HepG2 (cell line): Measurements from ENCODE around the gene SCP2D1. TPM values are rescaled to one million over a fixed set of nuclear protein-coding genes. Genes with fewer than 3 reads are reported as not detected.

Experiments
- CREB3 ChIP-seq: sonication (generic); formaldehyde crosslinking; IDR thresholded peaks from 2 replicates; pipeline ENCODE4 v1.5.0; 2020; ENCODE audit warnings: missing genetic modification reagents
- EZH2 ChIP-seq: conservative IDR thresholded peaks from 2 replicates; pipeline ENCODE4 v1.6.1; 2012; ENCODE audit warnings: mild to moderate bottlenecking, low read depth, low read length, moderate library complexity
- HNF4G ChIP-seq, 2 experiments: sonication (generic) in 1 of 2; formaldehyde crosslinking in 1 of 2; IDR thresholded peaks; 2 replicates each; pipeline versions ENCODE4 v1.4.0 to v1.6.1; 2011 to 2020; ENCODE audit warnings: borderline replicate concordance in 2 of 2, low read depth in 2 of 2, mild to moderate bottlenecking in 2 of 2, low read length in 1 of 2, missing genetic modification reagents in 1 of 2, moderate library complexity in 1 of 2
- KLF9 ChIP-seq: IDR thresholded peaks from 2 replicates; pipeline ENCODE4 v1.6.1; 2016; ENCODE audit warnings: low read depth
- NFIB ChIP-seq: sonication (generic); formaldehyde crosslinking; IDR thresholded peaks from 2 replicates; pipeline ENCODE4 v1.9.0; 2021; ENCODE audit warnings: missing genetic modification reagents, mild to moderate bottlenecking, borderline replicate concordance
- REST ChIP-seq, 2 experiments: IDR thresholded peaks; 2 replicates each; pipeline ENCODE4 v1.6.1; 2011 to 2012; ENCODE audit warnings: low read length in 2 of 2, borderline replicate concordance in 1 of 2, low read depth in 1 of 2, mild to moderate bottlenecking in 1 of 2, moderate library complexity in 1 of 2
- SALL2 ChIP-seq: sonication (generic); formaldehyde crosslinking; IDR thresholded peaks from 2 replicates; pipeline ENCODE4 v1.8.1; 2023; ENCODE audit warnings: mild to moderate bottlenecking, missing genetic modification reagents, inconsistent platforms
- SMARCC2 ChIP-seq: fragments of 450-650 bp; IDR thresholded peaks from 2 replicates; pipeline ENCODE4 v1.6.1; 2017; ENCODE audit warnings: antibody characterized with exemption, mild to moderate bottlenecking
- SOX5 ChIP-seq: IDR thresholded peaks from 2 replicates; pipeline ENCODE4 v1.6.1; 2016; ENCODE audit warnings: borderline replicate concordance
- SRY ChIP-seq: sonication (generic); formaldehyde crosslinking; IDR thresholded peaks from 2 replicates; pipeline ENCODE4 v1.8.0; 2022; ENCODE audit warnings: mild to moderate bottlenecking, missing genetic modification reagents
- TARDBP ChIP-seq: sonication (generic); formaldehyde crosslinking; IDR thresholded peaks from 2 replicates; pipeline ENCODE4 v1.8.0; 2022; ENCODE audit warnings: mild to moderate bottlenecking, missing genetic modification reagents
- TBX2 ChIP-seq: sonication (generic); formaldehyde crosslinking; IDR thresholded peaks from 2 replicates; pipeline ENCODE4 v1.5.0; 2020; ENCODE audit warnings: missing genetic modification reagents, mild to moderate bottlenecking, borderline replicate concordance
- TOE1 ChIP-seq: sonication (generic); formaldehyde crosslinking; IDR thresholded peaks from 2 replicates; pipeline ENCODE4 v1.4.0; 2020; ENCODE audit warnings: mild to moderate bottlenecking, missing genetic modification reagents
- U2AF2 ChIP-seq: fragments of 200-400 bp; formaldehyde crosslinking; IDR thresholded peaks from 2 replicates; pipeline ENCODE4 v1.6.1; 2017; ENCODE audit warnings: low read depth, mild to moderate bottlenecking, low read length
- ZNF264 ChIP-seq: sonication (generic); formaldehyde crosslinking; IDR thresholded peaks from 2 replicates; pipeline ENCODE4 v1.4.0; 2020; ENCODE audit warnings: missing genetic modification reagents
- ZNF605 ChIP-seq: sonication (generic); formaldehyde crosslinking; IDR thresholded peaks from 2 replicates; pipeline ENCODE4 v1.8.0; 2022; ENCODE audit warnings: mild to moderate bottlenecking, missing genetic modification reagents
- ZNF749 ChIP-seq: sonication (generic); formaldehyde crosslinking; IDR thresholded peaks from 2 replicates; pipeline ENCODE4 v1.8.0; 2022; ENCODE audit warnings: mild to moderate bottlenecking, missing genetic modification reagents, moderate library complexity, borderline replicate concordance
- ZSCAN25 ChIP-seq: sonication (generic); formaldehyde crosslinking; IDR thresholded peaks from 2 replicates; pipeline ENCODE4 v1.8.0; 2022; ENCODE audit warnings: mild to moderate bottlenecking, missing genetic modification reagents
- ZUFSP ChIP-seq: sonication (generic); formaldehyde crosslinking; IDR thresholded peaks from 2 replicates; pipeline ENCODE4 v1.9.0; 2021; ENCODE audit warnings: missing genetic modification reagents, mild to moderate bottlenecking, borderline replicate concordance
- polyA plus RNA-seq, 8 experiments: library from polyadenylated mRNA; depleted of rRNA in 3 of 8; stranded (reverse) in 7 of 8; unstranded in 1 of 8; fragments of >200 nt; fragmentation: Illumina TruSeq in 4 of 8; extraction: Trizol in 4 of 8; gene quantifications; 2 replicates each; pipeline versions ENCODE4 v1.2.1 to v1.2.3, GENCODE V29; 2011 to 2016; ENCODE audit warnings: low read depth in 4 of 8, missing spikeins in 1 of 8, mixed read lengths in 1 of 8; ENCODE audit not compliant: insufficient read depth in 1 of 8
- total RNA-seq, 5 experiments: library from RNA; depleted of rRNA; stranded (reverse); fragments of >200 nt; fragmentation: Illumina TruSeq; extraction: Trizol; gene quantifications; 2 replicates each; pipeline ENCODE4 v1.2.3, GENCODE V29; 2016; ENCODE audit warnings: low read depth in 1 of 5
- TF ChIP-seq, protein P1 (sequence below): sonication (generic); formaldehyde crosslinking; IDR thresholded peaks from 2 replicates; pipeline ENCODE4 v1.4.0; 2020; ENCODE audit warnings: missing genetic modification reagents, mild to moderate bottlenecking, borderline replicate concordance

The SCP2D1 gene
- total and polyA plus RNA-seq, 2 of the 13 experiments (the other 11 are each of a cell fraction or from before 2014, with no cell fraction given): not detected

DNA sequence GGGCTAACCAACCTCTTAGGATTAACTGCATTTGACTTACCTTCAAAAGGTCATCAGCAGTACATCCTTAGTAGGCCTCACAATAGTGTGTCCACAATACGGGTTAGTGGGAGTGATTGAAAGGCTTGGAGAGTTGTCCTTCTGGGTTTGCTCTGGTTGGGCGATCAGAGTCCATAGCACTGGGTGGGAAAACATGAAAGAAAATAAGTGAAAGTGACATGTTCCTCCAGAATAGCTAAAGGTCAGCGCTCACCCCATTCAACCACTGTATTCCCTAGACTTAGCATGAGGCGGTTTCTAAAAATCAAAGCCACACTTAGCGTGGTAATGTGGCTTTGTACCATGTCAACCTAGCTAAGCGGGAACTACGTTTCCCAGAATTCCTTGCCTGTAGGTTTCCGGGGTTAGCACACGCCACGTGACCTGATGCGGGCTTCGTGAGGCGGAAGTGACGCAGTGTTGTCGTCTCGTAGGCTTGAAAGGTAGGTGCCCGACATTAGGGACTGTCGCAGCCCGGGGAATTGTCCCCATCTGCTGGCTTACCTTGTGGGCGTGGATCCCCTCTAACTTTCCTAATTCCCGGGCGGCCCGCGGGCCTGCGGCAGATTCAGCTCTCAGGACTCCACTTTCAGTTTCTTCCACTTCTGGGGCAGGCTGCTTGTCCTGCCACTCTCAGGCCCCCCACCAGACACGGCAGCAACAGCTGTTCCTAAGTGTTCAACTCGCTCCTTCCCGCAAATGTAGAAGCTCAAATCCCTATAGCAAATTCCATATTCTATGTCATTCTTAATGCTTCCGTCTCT is 19.8 kb upstream of the SCP2D1 start (continued):
- peak in 1 of 2 experiments; percentile 33; a peak in 1 of 4 replicates for TF ChIP-seq REST (IDR thresholded peaks at IDR 0.05; ENCODE audit: borderline replicate concordance in 1 of 2, low read depth in 1 of 2, low read length in 2 of 2)
- peak; percentile 71; the same call in 1 of the 2 replicates for TF ChIP-seq SRY (CRISPR knock-in tag)
- no peak; the same call in 1 of the 2 replicates for TF ChIP-seq SOX5 (CRISPR knock-in tag)
- TF ChIP-seq ZNF749 (CRISPR knock-in tag): peak; percentile 76; the same call in 1 of the 2 replicates
- TF ChIP-seq TBX2 (CRISPR knock-in tag): peak; percentile 87
- TF ChIP-seq, protein P1, sequence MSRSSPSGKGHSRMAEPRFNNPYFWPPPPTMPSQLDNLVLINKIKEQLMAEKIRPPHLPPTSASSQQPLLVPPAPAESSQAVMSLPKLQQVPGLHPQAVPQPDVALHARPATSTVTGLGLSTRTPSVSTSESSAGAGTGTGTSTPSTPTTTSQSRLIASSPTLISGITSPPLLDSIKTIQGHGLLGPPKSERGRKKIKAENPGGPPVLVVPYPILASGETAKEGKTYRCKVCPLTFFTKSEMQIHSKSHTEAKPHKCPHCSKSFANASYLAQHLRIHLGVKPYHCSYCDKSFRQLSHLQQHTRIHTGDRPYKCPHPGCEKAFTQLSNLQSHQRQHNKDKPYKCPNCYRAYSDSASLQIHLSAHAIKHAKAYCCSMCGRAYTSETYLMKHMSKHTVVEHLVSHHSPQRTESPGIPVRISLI (CRISPR knock-in tag): peak; percentile 49; the same call in 1 of the 2 replicates
- TF ChIP-seq TARDBP (CRISPR knock-in tag): peak; percentile 83
- TF ChIP-seq ZNF264 (CRISPR knock-in tag): peak; percentile 88
- 0 out of 2 replicates have a peak, but pooled peaks have one; percentile 32 for TF ChIP-seq U2AF2
- no peak for TF ChIP-seq HNF4G (IDR thresholded peaks at IDR 0.05; ENCODE audit: borderline replicate concordance, low read depth, low read length)
- no peak for TF ChIP-seq HNF4G (CRISPR knock-in tag; IDR thresholded peaks at IDR 0.05; ENCODE audit: borderline replicate concordance, low read depth)
- TF ChIP-seq CREB3 (CRISPR knock-in tag): 0 out of 2 replicates have a peak, but pooled peaks have one; percentile 82
- TF ChIP-seq ZSCAN25 (CRISPR knock-in tag): peak; percentile 46; the same call in 1 of the 2 replicates
- no peak for TF ChIP-seq NFIB (CRISPR knock-in tag)
- TF ChIP-seq ZUFSP (CRISPR knock-in tag): no peak
- TF ChIP-seq TOE1: no peak
- no peak for TF ChIP-seq SMARCC2
- TF ChIP-seq KLF9 (CRISPR knock-in tag): 0 out of 2 replicates have a peak, but pooled peaks have one; percentile 78
- TF ChIP-seq EZH2: no peak
- TF ChIP-seq ZNF605 (CRISPR knock-in tag): no peak
- peak; percentile 96 for TF ChIP-seq SALL2 (CRISPR knock-in tag)
